Caco-2 (cell line): ENCODE measurements around the gene NUDT11. TPM values are rescaled to one million over a fixed set of nuclear protein-coding genes. Genes with fewer than 3 reads are reported as not detected.
"Not testable (repeated sequence)": the region's sequence is repeated elsewhere in the genome, so short reads cannot be mapped to it uniquely, and the experiment has no call there.

Experiments used
- Bru-seq: library from RNA; stranded (reverse); fragments of 400-500 nt; gene quantifications from one replicate; lab custom pipeline; 2021; lab: Mats Ljungman, UMichigan
- BruChase-seq, 2 experiments: library from RNA; stranded (reverse); fragments of 400-500 nt; gene quantifications; one replicate each; lab custom pipeline; 2021; lab: Mats Ljungman, UMichigan
- BruUV-seq: library from RNA; stranded (reverse); fragments of 400-500 nt; replicated peaks from 2 replicates; lab custom pipeline; 2021; lab: Mats Ljungman, UMichigan
- CTCF ChIA-PET: fragments of 300-600 bp; sonication (Branson Sonifier 250); formaldehyde crosslinking; loops from one replicate; lab custom pipeline; 2022; ENCODE audit warnings: antibody characterized with exemption; lab: Charles Lee
- POLR2A ChIA-PET: fragments of 300-600 bp; sonication (Branson Sonifier 250); formaldehyde crosslinking; loops from one replicate; lab custom pipeline; 2022; ENCODE audit warnings: antibody characterized with exemption; lab: Charles Lee
- DNase-seq, 2 experiments: peaks; one replicate each; pipeline versions ENCODE4 v3.0.0 to v3.0.0-alpha.2; 2020 to 2022
- H3K27me3 ChIP-seq: replicated peaks from 2 replicates; pipeline ENCODE4 v1.6.0; 2011; ENCODE audit warnings: low read length; ENCODE audit not compliant: control insufficient read depth, insufficient read depth
- H3K36me3 ChIP-seq: 2 replicates; pipeline ENCODE4 v1.5.1; 2011; ENCODE audit warnings: low read length; ENCODE audit not compliant: control insufficient read depth, insufficient read depth
- H3K4me1 ChIP-seq: fragments of 250-450 bp; sonication (Bioruptor Pico); 2 replicates; pipeline ENCODE4 v1.5.1; 2020; ENCODE audit warnings: mild to moderate bottlenecking
- H3K4me3 ChIP-seq: 2 replicates; pipeline ENCODE4 v1.5.1; 2011; ENCODE audit warnings: low read depth, mild to moderate bottlenecking, control low read depth, low read length
- H3K9me3 ChIP-seq: fragments of 250-450 bp; sonication (Bioruptor Pico); 2 replicates; pipeline ENCODE4 v1.5.1; 2020; ENCODE audit warnings: mild to moderate bottlenecking, moderate library complexity
- H3K27ac Mint-ChIP-seq: one replicate; pipeline ENCODE4 v1.8.0; 2022; ENCODE audit warnings: mixed read lengths; ENCODE audit not compliant: unreplicated experiment
- H3K27me3 Mint-ChIP-seq: one replicate; pipeline ENCODE4 v1.8.0; 2022; ENCODE audit warnings: mixed read lengths; ENCODE audit not compliant: insufficient read depth, unreplicated experiment
- H3K36me3 Mint-ChIP-seq: one replicate; pipeline ENCODE4 v1.8.0; 2022; ENCODE audit warnings: mild to moderate bottlenecking, mixed read lengths; ENCODE audit not compliant: insufficient read depth, unreplicated experiment
- H3K4me1 Mint-ChIP-seq: one replicate; pipeline ENCODE4 v1.8.0; 2022; ENCODE audit warnings: low read depth, mixed read lengths; ENCODE audit not compliant: unreplicated experiment
- H3K4me3 Mint-ChIP-seq: one replicate; pipeline ENCODE4 v1.8.0; 2022; ENCODE audit warnings: mild to moderate bottlenecking, moderate library complexity, mixed read lengths; ENCODE audit not compliant: unreplicated experiment
- H3K9me3 Mint-ChIP-seq: one replicate; pipeline ENCODE4 v1.8.0; 2022; ENCODE audit warnings: mixed read lengths; ENCODE audit not compliant: unreplicated experiment
- CTCF ChIP-seq, 2 experiments: fragments of 200-600 bp in 1 of 2; IDR thresholded peaks; 1 replicate in 1 of 2; 2 replicates in 1 of 2; pipeline versions ENCODE4 v1.5.1 to v1.8.0; 2011 to 2022; ENCODE audit warnings: antibody characterized with exemption in 1 of 2, control low read depth in 1 of 2, inconsistent platforms in 1 of 2, low read depth in 1 of 2, low read length in 1 of 2, mild to moderate bottlenecking in 1 of 2, moderate library complexity in 1 of 2; ENCODE audit not compliant: insufficient read depth in 1 of 2, severe bottlenecking in 1 of 2, unreplicated experiment in 1 of 2
- intact Hi-C: fragments of 100-400 bp; cut with micrococcal nuclease; formaldehyde crosslinking; loops from one replicate; pipeline ENCODE4 v1.10.0; 2022; ENCODE audit not compliant: unreplicated experiment
- long read RNA-seq: library from polyadenylated mRNA; stranded (forward); transcript quantifications from one replicate; pipeline ENCODE4 v2.0.0, GENCODE V29; 2022
- total RNA-seq: library from RNA; stranded (reverse); gene quantifications from 2 replicates; pipeline ENCODE4 v1.2.3, GENCODE V29; 2022

The NUDT11 gene
- total RNA-seq (not detected in 2 replicates), Bru-seq, nascent RNA (not detected), BruChase-seq, experiment 1, labeled RNA remaining after a 2-hour chase (not detected), BruChase-seq, experiment 2, labeled RNA remaining after a 6-hour chase (not detected)
- long read RNA-seq = 0 reads

GRCh38 chrX:51496501-51497291, at the start of gene NUDT11:
Gene NUDT11, minus strand, starts transcription at chrX:51496592. Its CDS starts 148 bp downstream, at chrX:51496444.
- Mint-ChIP-seq H3K9me3 (no peaks in the 10 kb centered on the region), H3K36me3 (no peaks in the 10 kb centered on the region), H3K4me1 (no peaks in the 10 kb centered on the region), H3K4me3 (no peak within 1 kb of the TSS), H3K27me3 (no peaks in the 10 kb centered on the region), H3K27ac (no peak within 1 kb of the TSS)
- TF ChIP-seq CTCF (IDR thresholded peaks at IDR 0.05; ENCODE audit: insufficient read depth in 1 of 2, low read depth in 1 of 2, low read length in 1 of 2, severe bottlenecking in 1 of 2, unreplicated experiment in 1 of 2) = no peak
- ChIA-PET CTCF (no interaction called here), POLR2A (no interaction called here)
- intact Hi-C loops = no loop called here
- no peaks in the 10 kb centered on the region for H3K4me1 ChIP-seq
- no peak within 1 kb of the TSS for H3K4me3 ChIP-seq
- no TSS peak for BruUV-seq
- H3K36me3 ChIP-seq = no peaks in the 10 kb centered on the region
- H3K27me3 ChIP-seq = no peaks in the 10 kb centered on the region
- DNase-seq = no peak
- H3K9me3 ChIP-seq = no peaks in the 10 kb centered on the region

- no peaks in the 10 kb centered on the region for H3K27me3 ChIP-seq
- CTCF ChIA-PET = no interaction called here
- BruUV-seq = no TSS peak
- no peak for TF ChIP-seq CTCF (IDR thresholded peaks at IDR 0.05; ENCODE audit: insufficient read depth in 1 of 2, low read depth in 1 of 2, low read length in 1 of 2, severe bottlenecking in 1 of 2, unreplicated experiment in 1 of 2)
- H3K4me1 Mint-ChIP-seq = no peaks in the 10 kb centered on the region
- no peak overlapping the region for H3K4me3 Mint-ChIP-seq
- no peaks in the 10 kb centered on the region for H3K36me3 ChIP-seq
- no peak overlapping the region for H3K4me3 ChIP-seq
- POLR2A ChIA-PET = no interaction called here
- no peaks in the 10 kb centered on the region for H3K27me3 Mint-ChIP-seq
- no peaks in the 10 kb centered on the region for H3K9me3 Mint-ChIP-seq
- no peak for DNase-seq
- no peaks in the 10 kb centered on the region for H3K4me1 ChIP-seq
- no peaks in the 10 kb centered on the region for H3K36me3 Mint-ChIP-seq
- intact Hi-C loops = no loop called here
- H3K9me3 ChIP-seq = no peaks in the 10 kb centered on the region
- no peak overlapping the region for H3K27ac Mint-ChIP-seq
Measured at GRCh38 chrX:51520393-51520792, 24.0 kb upstream of the NUDT11 start.

- intact Hi-C loops, H3K27ac Mint-ChIP-seq, DNase-seq, CTCF ChIA-PET, H3K9me3 Mint-ChIP-seq, H3K9me3 ChIP-seq, H3K4me1 ChIP-seq, H3K4me3 ChIP-seq, POLR2A ChIA-PET, H3K4me1 Mint-ChIP-seq, H3K36me3 ChIP-seq, H3K4me3 Mint-ChIP-seq, H3K27me3 Mint-ChIP-seq, H3K36me3 Mint-ChIP-seq, H3K27me3 ChIP-seq, BruUV-seq: not testable (repeated sequence)
Measured at GRCh38 chrX:51519131-51519530, 22.7 kb upstream of the NUDT11 start.
